K562 (cell line): ENCODE results near the gene HMCES. TPM values are rescaled to one million over a fixed set of nuclear protein-coding genes. Genes with fewer than 3 reads are reported as not detected.

Experiments used
- ATAC-seq: fragments of 200-7000 bp; cut with Tn5 transposase; 3 replicates; pipeline ENCODE4 v1.9.1; 2020; ENCODE audit warnings: moderate library complexity
- BruUV-seq: library from RNA; stranded (reverse); fragments of 400-500 nt; replicated peaks from 2 replicates; lab custom pipeline; 2021; lab: Mats Ljungman, UMichigan
- CTCF ChIA-PET: fragments of 300-600 bp; formaldehyde crosslinking; extraction: SDS; loops from one replicate; lab custom pipeline; 2021; ENCODE audit warnings: low intra/inter-chr PET ratio; lab: Yijun Ruan, JAX
- POLR2A ChIA-PET: fragments of 300-600, 350-650 bp; sonication (Branson Sonifier 250); formaldehyde crosslinking; extraction: SDS; loops from one replicate; lab custom pipeline; 2021; ENCODE audit warnings: antibody characterized with exemption, inconsistent platforms; lab: Yijun Ruan, JAX
- DNase-seq, 4 experiments: peaks; one replicate each; pipeline versions ENCODE4 v3.0.0 to v3.0.0-alpha.2; 2011 to 2018; ENCODE audit warnings: low spot score in 3 of 4, mixed read lengths in 3 of 4; ENCODE audit errors: extremely low read depth in 1 of 4
- FAIRE-seq: peaks from 2 replicates; lab custom pipeline; 2011; peaks lifted over from hg19 to GRCh38; lab: Jason Lieb, UNC
- H2AFZ ChIP-seq: 2 replicates; pipeline ENCODE4 v1.6.0; 2011; ENCODE audit warnings: low read depth, low read length, control low read depth, inconsistent platforms
- H3K27ac ChIP-seq: fragments of 200-600 bp; 3 replicates; pipeline ENCODE4 v1.8.0; 2011; ENCODE audit warnings: low read depth, mild to moderate bottlenecking, control low read depth, inconsistent platforms, low read length, moderate library complexity, mixed read lengths; ENCODE audit errors: extremely low read depth
- H3K27me3 ChIP-seq, 2 experiments: fragments of 300-600 bp in 1 of 2; 2 replicates in 1 of 2; 3 replicates in 1 of 2; pipeline versions ENCODE4 v1.6.0 to v1.8.0; 2011; ENCODE audit warnings: inconsistent platforms in 2 of 2, low read length in 2 of 2, mild to moderate bottlenecking in 1 of 2, mixed read lengths in 1 of 2, moderate library complexity in 1 of 2; ENCODE audit not compliant: control insufficient read depth in 2 of 2, insufficient read depth in 2 of 2
- H3K36me3 ChIP-seq: fragments of 300-600 bp; 3 replicates; pipeline ENCODE4 v1.8.0; 2011; ENCODE audit warnings: mild to moderate bottlenecking, low read length, inconsistent platforms; ENCODE audit not compliant: control insufficient read depth, insufficient read depth
- H3K4me1 ChIP-seq, 2 experiments: fragments of 200-600 bp in 1 of 2; replicated peaks in 1 of 2; 2 replicates in 1 of 2; 3 replicates in 1 of 2; pipeline versions ENCODE4 v1.5.1 to v1.8.0; 2011; ENCODE audit warnings: inconsistent platforms in 2 of 2, low read length in 2 of 2, mild to moderate bottlenecking in 1 of 2, mixed read lengths in 1 of 2, moderate library complexity in 1 of 2; ENCODE audit not compliant: control insufficient read depth in 2 of 2, insufficient read depth in 2 of 2
- H3K4me2 ChIP-seq: 2 replicates; pipeline ENCODE4 v1.6.1; 2011; ENCODE audit warnings: low read length, control low read depth, inconsistent platforms, mixed read lengths; ENCODE audit not compliant: insufficient read depth
- H3K4me3 ChIP-seq: fragments of 200-600 bp; sonication (generic), shearing (Covaris generic); 2 replicates; pipeline ENCODE4 v1.5.1; 2016; ENCODE audit warnings: control low read depth, inconsistent platforms
- H3K79me2 ChIP-seq: fragments of 200-600 bp; 3 replicates; pipeline ENCODE4 v1.8.0; 2011; ENCODE audit warnings: low read length, inconsistent platforms; ENCODE audit not compliant: control insufficient read depth, insufficient read depth
- H3K9ac ChIP-seq, 2 experiments: 2 replicates each; pipeline versions ENCODE4 v1.6.0 to v1.6.1; 2011; ENCODE audit warnings: low read depth in 2 of 2, low read length in 2 of 2, control low read depth in 1 of 2, inconsistent platforms in 1 of 2, mild to moderate bottlenecking in 1 of 2, mixed read lengths in 1 of 2; ENCODE audit not compliant: insufficient read depth in 1 of 2
- H3K9me1 ChIP-seq: one replicate; pipeline ENCODE4 v1.6.0; 2011; ENCODE audit warnings: inconsistent platforms, mild to moderate bottlenecking, low read length, moderate library complexity; ENCODE audit not compliant: control insufficient read depth, insufficient read depth
- H3K9me3 ChIP-seq: replicated peaks from 2 replicates; pipeline ENCODE4 v1.5.1; 2011; ENCODE audit warnings: low read depth, low read length, inconsistent platforms; ENCODE audit not compliant: control insufficient read depth, insufficient read depth
- H4K20me1 ChIP-seq: replicated peaks from 2 replicates; pipeline ENCODE4 v1.6.1; 2011; ENCODE audit warnings: low read length, inconsistent platforms, mixed read lengths; ENCODE audit not compliant: control insufficient read depth, insufficient read depth
- C11orf30 ChIP-seq: fragments of 450-650 bp; IDR thresholded peaks from 2 replicates; pipeline ENCODE4 v1.6.1; 2016; ENCODE audit warnings: low read depth, mild to moderate bottlenecking
- CHD2 ChIP-seq: IDR thresholded peaks from 2 replicates; pipeline ENCODE4 v1.6.1; 2011; ENCODE audit warnings: low read depth, low read length
- CREB1 ChIP-seq, 2 experiments: sonication (generic) in 1 of 2; formaldehyde crosslinking in 1 of 2; IDR thresholded peaks; 2 replicates each; pipeline versions ENCODE4 v1.6.1 to v1.8.0; 2012 to 2022; ENCODE audit warnings: inconsistent platforms in 1 of 2, mild to moderate bottlenecking in 1 of 2, missing genetic modification reagents in 1 of 2, moderate library complexity in 1 of 2
- ELF4 ChIP-seq: fragments of 450-650 bp; formaldehyde crosslinking; IDR thresholded peaks from 2 replicates; pipeline ENCODE4 v1.4.0; 2022; ENCODE audit warnings: missing genetic modification characterization
- L3MBTL2 ChIP-seq: fragments of 450-650 bp; IDR thresholded peaks from 2 replicates; pipeline ENCODE4 v1.6.1; 2016; ENCODE audit warnings: mild to moderate bottlenecking, moderate library complexity
- MAZ ChIP-seq, 2 experiments: fragments of 450-650 bp in 1 of 2; sonication (generic) in 1 of 2; formaldehyde crosslinking; IDR thresholded peaks in 1 of 2; conservative IDR thresholded peaks in 1 of 2; 2 replicates each; pipeline versions ENCODE4 v1.4.0 to v1.5.0; 2020; ENCODE audit warnings: mild to moderate bottlenecking in 1 of 2, missing genetic modification reagents in 1 of 2
- NFIX ChIP-seq: fragments of 250-450 bp; sonication (Bioruptor Pico); IDR thresholded peaks from 2 replicates; pipeline ENCODE4 v1.4.0; 2020; ENCODE audit warnings: low read depth, mild to moderate bottlenecking, moderate library complexity
- POLR2AphosphoS5 ChIP-seq: IDR thresholded peaks from 2 replicates; pipeline ENCODE4 v1.6.1; 2011; ENCODE audit warnings: mild to moderate bottlenecking, low read depth, low read length, moderate library complexity; ENCODE audit not compliant: control insufficient read depth, insufficient read depth
- POLR2B ChIP-seq: fragments of 450-650 bp; IDR thresholded peaks from 2 replicates; pipeline ENCODE4 v1.6.1; 2018; ENCODE audit warnings: low read depth; ENCODE audit not compliant: partially characterized antibody
- ZBTB17 ChIP-seq: fragments of 450-650 bp; formaldehyde crosslinking; IDR thresholded peaks from 2 replicates; pipeline ENCODE4 v1.4.0; 2020; ENCODE audit warnings: mild to moderate bottlenecking
- WGBS: fragments of 100-300 bp; shearing (Covaris generic); methylation state at CpG from one replicate; pipeline ENCODE4 v1.1.6; 2016; ENCODE audit warnings: low coverage, mixed read lengths; ENCODE audit not compliant: insufficient coverage; ENCODE audit errors: missing lambda C conversion rate; 5-methylcytosine and 5-hydroxymethylcytosine counted together
- in situ Hi-C: fragments of 300-500 bp; cut with MboI; formaldehyde crosslinking; loops from 4 replicates; pipeline ENCODE4 v1.15.0; 2018; ENCODE audit warnings: inconsistent platforms, mixed read lengths
- intact Hi-C: fragments of 100-400 bp; cut with micrococcal nuclease; formaldehyde crosslinking; loops from 2 replicates; pipeline ENCODE4 v1.14.2; 2022
- polyA plus RNA-seq, 8 experiments: library from polyadenylated mRNA; depleted of rRNA in 4 of 8; stranded (reverse) in 5 of 8; unstranded in 3 of 8; fragments of >200 nt; fragmentation: Nextera tagmentation in 2 of 8; fragmentation: Illumina TruSeq in 1 of 8; extraction: Ambion mirVana in 2 of 8; extraction: Trizol in 1 of 8; gene quantifications; 2 replicates each; pipeline versions ENCODE4 v1.2.1 to v1.2.3, GENCODE V29; 2011 to 2014; ENCODE audit warnings: inconsistent platforms in 1 of 8, missing spikeins in 1 of 8
- total RNA-seq, 7 experiments: library from RNA; depleted of rRNA in 6 of 7; stranded (reverse); fragments of >200 nt in 6 of 7; fragmentation: Illumina TruSeq in 2 of 7; extraction: Trizol in 2 of 7; gene quantifications; 2 replicates each; pipeline versions ENCODE4 v1.2.1 to v1.2.3, GENCODE V29; 2011 to 2021; ENCODE audit warnings: low replicate concordance in 1 of 7
- TF ChIP-seq, protein P1 (sequence below): fragments of 450-650 bp; formaldehyde crosslinking; IDR thresholded peaks from 2 replicates; pipeline ENCODE4 v1.4.0; 2022; ENCODE audit warnings: mild to moderate bottlenecking, moderate library complexity

HMCES gene
- total and polyA plus RNA-seq, 9 of the 15 experiments (the other 6 are each of a cell fraction or from before 2014, with no cell fraction given) = 18.8 to 45.3 (median 24.8) TPM

DNA sequence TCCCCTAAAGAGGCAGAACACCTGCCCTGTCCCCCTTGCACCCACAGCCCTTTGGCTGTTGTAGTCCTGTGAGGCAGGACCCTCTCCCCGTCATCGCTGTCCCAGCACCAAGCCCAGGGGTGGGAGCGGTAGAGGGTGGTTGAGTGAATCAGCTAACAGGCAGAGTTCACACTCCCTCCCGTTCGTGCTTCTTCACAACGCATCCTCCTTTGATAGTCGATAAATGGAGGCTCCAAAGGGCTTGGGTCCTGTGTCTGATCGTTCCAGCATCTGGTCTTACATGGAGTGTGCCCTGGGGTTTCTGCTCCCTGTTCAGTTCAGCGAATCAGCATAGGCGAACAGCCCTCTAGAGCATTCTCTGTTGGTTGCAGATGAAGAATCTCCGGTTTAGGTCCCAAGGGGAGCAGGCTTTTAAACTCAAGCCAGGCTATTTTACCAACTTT is 820 bp upstream of the HMCES start:
- peaks cover 54% of the 10 kb centered on the region; the same call in 2 of the 3 replicates for H3K36me3 ChIP-seq
- peak; percentile 48 for FAIRE-seq

More for the DNA sequence above, 820 bp upstream of the HMCES start:
- 0 out of 4 replicates have a peak, but pooled peaks of 1 of the 2 experiments have one; percentile 14 for TF ChIP-seq MAZ (CRISPR knock-in tag; conservative IDR thresholded peaks at IDR 0.05 in 1 of 2, IDR thresholded peaks at IDR 0.05 in 1 of 2)
- 0 out of 2 replicates have a peak, but pooled peaks have one; percentile 43 for TF ChIP-seq ELF4 (CRISPR knock-in tag)
- no peak for TF ChIP-seq CHD2
- peak; percentile 4; the same call in 1 of the 2 replicates for TF ChIP-seq C11orf30
- TF ChIP-seq L3MBTL2 = no peak
- TF ChIP-seq POLR2AphosphoS5 = peak; percentile 15; the same call in 1 of the 2 replicates
- no peak for TF ChIP-seq ZBTB17
- no peak for TF ChIP-seq NFIX (CRISPR knock-in tag)
- TF ChIP-seq CREB1 (IDR thresholded peaks at IDR 0.05) = no peak
- TF ChIP-seq CREB1 (CRISPR knock-in tag; IDR thresholded peaks at IDR 0.05) = 0 out of 2 replicates have a peak, but pooled peaks have one; percentile 16
- peak; percentile 43 for TF ChIP-seq POLR2B
- TF ChIP-seq, protein P1, sequence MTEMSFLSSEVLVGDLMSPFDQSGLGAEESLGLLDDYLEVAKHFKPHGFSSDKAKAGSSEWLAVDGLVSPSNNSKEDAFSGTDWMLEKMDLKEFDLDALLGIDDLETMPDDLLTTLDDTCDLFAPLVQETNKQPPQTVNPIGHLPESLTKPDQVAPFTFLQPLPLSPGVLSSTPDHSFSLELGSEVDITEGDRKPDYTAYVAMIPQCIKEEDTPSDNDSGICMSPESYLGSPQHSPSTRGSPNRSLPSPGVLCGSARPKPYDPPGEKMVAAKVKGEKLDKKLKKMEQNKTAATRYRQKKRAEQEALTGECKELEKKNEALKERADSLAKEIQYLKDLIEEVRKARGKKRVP (CRISPR knock-in tag) = no peak
- ATAC-seq = peak; percentile 44
- 36% methylated on average over 11 of the region's 11 CpGs for WGBS
- ChIA-PET CTCF (no interaction called here), POLR2A (interaction anchor here (0.6 to 1.3 kb wide), 3 partner anchors 11 to 305 kb away, joined by 3 read pairs; a partner anchor contains a TSS)
- Histone ChIP-seq H3K79me2 (peaks cover 20% of the 10 kb centered on the region), H4K20me1 (no peaks in the 10 kb centered on the region), H2AFZ (peak overlapping the region; percentile 87; the same call in 1 of the 2 replicates), H3K9ac (peak overlapping the region; percentile 83 to 98), H3K4me2 (peak overlapping the region; percentile 95), H3K9me1 (no peaks in the 10 kb centered on the region), H3K27me3 (no peaks in the 10 kb centered on the region), H3K4me3 (peak overlapping the region; percentile 81; the same call in 1 of the 2 replicates), H3K4me1 (peaks cover 10 to 12% of the 10 kb centered on the region in 2 experiments; a peak in 4 of 5 replicates), H3K27ac (peak overlapping the region; percentile 87), H3K9me3 (no peaks in the 10 kb centered on the region)
- DNase-seq = peak in 2 of 4 experiments; percentile 15 to 32
- intact Hi-C loops = loop anchor here (2.0 kb wide), 1 partner anchor 37 kb away; no protein-coding TSS in a partner anchor
- BruUV-seq = no TSS peak
- in situ Hi-C loops = no loop called here
